ENCODE data around the gene NFASC.

Gene NFASC

DNA sequence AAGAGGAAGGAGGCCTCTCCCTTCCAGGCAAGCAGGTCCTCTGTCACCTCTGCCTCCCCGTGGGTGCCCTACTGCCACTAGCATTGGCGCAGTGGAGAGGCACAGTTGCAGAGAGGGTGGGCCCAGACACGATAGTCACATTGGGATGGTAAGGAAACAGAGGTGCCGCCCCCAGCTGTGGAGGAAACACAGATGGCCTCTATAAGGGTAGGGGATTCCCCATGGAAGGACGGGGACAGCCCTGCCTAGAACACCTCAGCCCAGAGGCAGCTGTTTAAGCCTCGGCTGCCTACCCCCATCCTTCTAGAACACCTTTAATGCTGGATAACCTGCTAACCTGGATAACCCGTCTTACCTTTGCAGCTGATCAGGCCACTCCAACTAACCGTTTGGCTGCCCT, 106.7 kb downstream of the NFASC start:
- DNase-seq (ENCODE audit: insufficient read length, low spot score), result no peak
- TF ChIP-seq PAX5 (IDR thresholded peaks at IDR 0.05; ENCODE audit: insufficient read depth, low read length, severe bottlenecking) (no peak), POLR2A (IDR thresholded peaks at IDR 0.05; ENCODE audit: low read depth, low read length) (no peak), POU2F2 (IDR thresholded peaks at IDR 0.05; ENCODE audit: low read depth, low read length) (no peak)
- FAIRE-seq, result peak; percentile 79

- TF ChIP-seq POU2F2 (IDR thresholded peaks at IDR 0.05; ENCODE audit: low read depth, low read length), result no peak
- no peak for TF ChIP-seq SPI1 (IDR thresholded peaks at IDR 0.05; ENCODE audit: low read depth, low read length)
- TF ChIP-seq TAF1 (IDR thresholded peaks at IDR 0.05; ENCODE audit: low read depth, low read length), result no peak
- DNase-seq (ENCODE audit: insufficient read length, low spot score) (no peak), FAIRE-seq (no peak)
Observed at GRCh38 chr1:204978782-204979181, 108.1 kb downstream of the NFASC start.

DNA sequence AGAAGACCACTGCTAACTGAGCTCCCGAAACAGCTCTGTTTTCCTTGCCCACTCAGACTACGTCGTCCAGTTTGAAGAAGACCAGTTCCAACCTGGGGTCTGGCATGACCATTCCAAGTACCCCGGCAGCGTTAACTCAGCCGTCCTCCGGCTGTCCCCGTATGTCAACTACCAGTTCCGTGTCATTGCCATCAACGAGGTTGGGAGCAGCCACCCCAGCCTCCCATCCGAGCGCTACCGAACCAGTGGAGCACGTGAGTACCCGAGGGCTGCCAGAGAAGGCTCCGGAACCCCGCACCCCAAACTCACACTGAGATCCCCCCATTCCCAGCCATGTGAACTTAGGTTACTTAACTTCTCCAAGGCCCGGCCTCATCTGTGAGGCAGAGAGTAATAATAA, 108.6 kb downstream of the NFASC start:
- no peak for TF ChIP-seq TAF1 (IDR thresholded peaks at IDR 0.05; ENCODE audit: low read depth, low read length)
- no peak for TF ChIP-seq SPI1 (IDR thresholded peaks at IDR 0.05; ENCODE audit: low read depth, low read length)
- TF ChIP-seq POLR2AphosphoS5 (IDR thresholded peaks at IDR 0.05; ENCODE audit: low read depth, low read length), result no peak
- TF ChIP-seq POU2F2 (IDR thresholded peaks at IDR 0.05; ENCODE audit: low read depth, low read length), result no peak
- TF ChIP-seq POLR2A (IDR thresholded peaks at IDR 0.05; ENCODE audit: low read depth, low read length), result no peak
- no peak for TF ChIP-seq PAX5 (IDR thresholded peaks at IDR 0.05; ENCODE audit: insufficient read depth, low read length, severe bottlenecking)
- FAIRE-seq (no peak), DNase-seq (ENCODE audit: insufficient read length, low spot score) (no peak)

DNA sequence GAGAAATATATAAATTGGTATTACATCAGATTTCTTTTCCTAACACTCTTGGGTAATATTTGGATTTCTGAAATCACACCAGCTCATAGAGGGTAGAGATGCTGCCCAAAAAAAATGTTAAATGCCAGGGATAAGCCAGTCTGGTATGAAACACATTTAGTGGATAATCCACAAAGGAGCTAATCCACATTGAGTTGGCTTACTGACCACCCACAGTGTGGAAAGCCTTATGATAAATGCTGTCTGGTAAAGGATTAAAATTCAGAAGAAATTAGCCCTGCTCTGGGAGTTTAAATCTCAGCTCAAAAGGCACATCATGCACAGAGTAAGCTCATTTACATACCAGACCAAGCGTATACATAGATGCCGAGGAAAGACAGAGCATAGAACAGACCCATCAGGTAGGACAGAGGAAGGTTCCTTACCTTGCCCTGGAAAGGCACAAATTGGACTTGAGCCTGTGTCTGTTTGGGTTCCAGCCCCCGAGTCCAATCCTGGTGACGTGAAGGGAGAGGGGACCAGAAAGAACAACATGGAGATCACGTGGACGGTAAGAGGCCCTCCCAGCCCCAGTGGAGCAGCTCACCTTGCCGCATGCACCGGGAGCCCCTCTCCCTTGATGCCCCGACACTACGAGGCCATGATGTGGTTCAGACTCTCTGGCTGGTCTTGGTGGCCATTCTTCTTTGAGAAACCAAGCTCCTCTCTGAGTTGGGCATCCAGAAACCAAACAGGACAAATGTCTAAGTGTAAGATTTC, 109.4 kb downstream of the NFASC start:
- no peak for DNase-seq (ENCODE audit: insufficient read length, low spot score)
- no peak for FAIRE-seq
- TF ChIP-seq POLR2AphosphoS5 (IDR thresholded peaks at IDR 0.05; ENCODE audit: low read depth, low read length), result no peak
- TF ChIP-seq POU2F2 (IDR thresholded peaks at IDR 0.05; ENCODE audit: low read depth, low read length), result no peak
- no peak for TF ChIP-seq POLR2A (IDR thresholded peaks at IDR 0.05; ENCODE audit: low read depth, low read length)
- no peak for TF ChIP-seq SPI1 (IDR thresholded peaks at IDR 0.05; ENCODE audit: low read depth, low read length)
- TF ChIP-seq TAF1 (IDR thresholded peaks at IDR 0.05; ENCODE audit: low read depth, low read length), result no peak
- no peak for TF ChIP-seq PAX5 (IDR thresholded peaks at IDR 0.05; ENCODE audit: insufficient read depth, low read length, severe bottlenecking)

DNA sequence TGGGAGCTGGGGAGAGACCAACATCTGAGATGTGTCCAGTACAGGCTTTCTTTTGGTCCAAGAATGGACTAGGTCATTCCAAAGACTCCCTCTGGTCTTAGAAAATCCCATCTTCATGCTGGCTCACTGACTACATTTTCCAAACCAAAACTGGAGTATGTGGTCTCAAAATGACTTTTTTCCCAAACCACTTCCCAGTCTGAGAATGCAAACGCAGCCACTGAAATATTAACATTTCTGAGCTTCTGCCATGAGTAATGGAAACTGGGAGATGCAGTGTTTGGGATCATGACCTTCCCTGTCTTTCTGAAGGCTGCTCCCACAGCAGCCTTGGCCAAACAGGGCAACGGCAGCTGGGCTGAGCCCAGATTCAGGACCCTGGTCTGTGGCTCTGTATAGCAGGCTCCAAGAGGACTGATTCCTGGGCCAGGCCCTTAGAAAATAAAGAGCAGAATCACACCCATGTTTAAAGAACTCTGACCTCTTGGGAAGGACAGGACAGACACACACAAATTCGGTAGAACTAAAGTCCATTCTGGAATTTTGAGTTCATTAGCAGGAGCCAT, 110.3 kb downstream of the NFASC start:
- FAIRE-seq (no peak), DNase-seq (ENCODE audit: insufficient read length, low spot score) (no peak)
- no peak for TF ChIP-seq POLR2AphosphoS5 (IDR thresholded peaks at IDR 0.05; ENCODE audit: low read depth, low read length)
- TF ChIP-seq POU2F2 (IDR thresholded peaks at IDR 0.05; ENCODE audit: low read depth, low read length), result no peak
- no peak for TF ChIP-seq PAX5 (IDR thresholded peaks at IDR 0.05; ENCODE audit: insufficient read depth, low read length, severe bottlenecking)
- TF ChIP-seq SPI1 (IDR thresholded peaks at IDR 0.05; ENCODE audit: low read depth, low read length), result no peak
- TF ChIP-seq POLR2A (IDR thresholded peaks at IDR 0.05; ENCODE audit: low read depth, low read length), result no peak
- no peak for TF ChIP-seq TAF1 (IDR thresholded peaks at IDR 0.05; ENCODE audit: low read depth, low read length)

GRCh38 chr1:204983136-204983535, 112.5 kb downstream of the NFASC start:
- no peak for FAIRE-seq
- DNase-seq (ENCODE audit: insufficient read length, low spot score), result no peak
- TF ChIP-seq TAF1 (IDR thresholded peaks at IDR 0.05; ENCODE audit: low read depth, low read length) (no peak), POU2F2 (IDR thresholded peaks at IDR 0.05; ENCODE audit: low read depth, low read length) (no peak), PAX5 (IDR thresholded peaks at IDR 0.05; ENCODE audit: insufficient read depth, low read length, severe bottlenecking) (no peak), POLR2AphosphoS5 (IDR thresholded peaks at IDR 0.05; ENCODE audit: low read depth, low read length) (no peak), SPI1 (IDR thresholded peaks at IDR 0.05; ENCODE audit: low read depth, low read length) (no peak), POLR2A (IDR thresholded peaks at IDR 0.05; ENCODE audit: low read depth, low read length) (no peak)

DNA sequence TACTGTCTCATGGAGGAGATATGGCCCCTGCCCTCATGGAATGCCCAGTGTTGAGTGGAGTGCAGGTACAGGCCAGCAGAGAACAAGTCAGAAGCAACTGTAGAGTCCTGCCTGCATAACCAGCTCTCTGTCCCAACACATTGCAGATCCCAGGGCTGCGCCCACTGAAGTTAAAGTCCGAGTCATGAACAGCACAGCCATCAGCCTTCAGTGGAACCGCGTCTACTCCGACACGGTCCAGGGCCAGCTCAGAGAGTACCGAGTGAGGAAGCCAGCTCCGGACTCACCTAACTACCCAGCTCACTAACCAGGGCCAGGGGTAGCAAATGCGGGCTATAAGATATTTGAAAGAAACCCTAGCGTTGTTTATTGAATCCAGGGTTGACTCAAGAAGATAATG, 113.2 kb downstream of the NFASC start:
- DNase-seq (ENCODE audit: insufficient read length, low spot score), result no peak
- TF ChIP-seq PAX5 (IDR thresholded peaks at IDR 0.05; ENCODE audit: insufficient read depth, low read length, severe bottlenecking), result no peak
- no peak for TF ChIP-seq POLR2A (IDR thresholded peaks at IDR 0.05; ENCODE audit: low read depth, low read length)
- no peak for TF ChIP-seq SPI1 (IDR thresholded peaks at IDR 0.05; ENCODE audit: low read depth, low read length)
- TF ChIP-seq POU2F2 (IDR thresholded peaks at IDR 0.05; ENCODE audit: low read depth, low read length), result no peak
- TF ChIP-seq POLR2AphosphoS5 (IDR thresholded peaks at IDR 0.05; ENCODE audit: low read depth, low read length), result no peak
- TF ChIP-seq TAF1 (IDR thresholded peaks at IDR 0.05; ENCODE audit: low read depth, low read length), result no peak
- FAIRE-seq, result no peak

- no peak for TF ChIP-seq POLR2A (IDR thresholded peaks at IDR 0.05; ENCODE audit: low read depth, low read length)
- no peak for TF ChIP-seq PAX5 (IDR thresholded peaks at IDR 0.05; ENCODE audit: insufficient read depth, low read length, severe bottlenecking)
- TF ChIP-seq POLR2AphosphoS5 (IDR thresholded peaks at IDR 0.05; ENCODE audit: low read depth, low read length), result no peak
- no peak for TF ChIP-seq SPI1 (IDR thresholded peaks at IDR 0.05; ENCODE audit: low read depth, low read length)
- no peak for TF ChIP-seq POU2F2 (IDR thresholded peaks at IDR 0.05; ENCODE audit: low read depth, low read length)
- TF ChIP-seq TAF1 (IDR thresholded peaks at IDR 0.05; ENCODE audit: low read depth, low read length), result no peak
- FAIRE-seq (no peak), DNase-seq (ENCODE audit: insufficient read length, low spot score) (no peak)
Observed at GRCh38 chr1:204984499-204984898, 113.8 kb downstream of the NFASC start.

DNA sequence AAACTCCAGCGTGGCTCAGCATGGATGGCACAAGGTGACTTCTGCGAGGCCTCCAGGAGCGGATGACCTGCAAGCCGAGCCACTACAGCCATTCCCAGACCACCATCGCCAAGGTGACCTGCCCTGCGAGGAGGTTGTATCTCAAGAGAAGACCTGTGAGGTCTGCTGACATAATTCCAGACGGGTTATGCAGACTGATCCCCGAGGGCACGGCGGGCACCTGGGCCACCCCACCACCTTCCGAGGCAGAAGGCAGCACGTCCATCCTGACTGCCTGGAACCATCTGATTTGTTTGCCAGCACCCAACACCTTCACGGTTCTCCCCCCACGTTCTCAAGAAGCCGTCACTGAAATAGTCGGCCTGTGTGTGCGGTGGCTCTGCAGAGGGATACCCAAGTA, 115.5 kb downstream of the NFASC start:
- DNase-seq (ENCODE audit: insufficient read length, low spot score) (no peak), FAIRE-seq (no peak)
- TF ChIP-seq PAX5 (IDR thresholded peaks at IDR 0.05; ENCODE audit: insufficient read depth, low read length, severe bottlenecking) (no peak), POLR2AphosphoS5 (IDR thresholded peaks at IDR 0.05; ENCODE audit: low read depth, low read length) (no peak), TAF1 (IDR thresholded peaks at IDR 0.05; ENCODE audit: low read depth, low read length) (no peak), SPI1 (IDR thresholded peaks at IDR 0.05; ENCODE audit: low read depth, low read length) (no peak), POU2F2 (IDR thresholded peaks at IDR 0.05; ENCODE audit: low read depth, low read length) (no peak), POLR2A (IDR thresholded peaks at IDR 0.05; ENCODE audit: low read depth, low read length) (no peak)

- TF ChIP-seq TAF1 (IDR thresholded peaks at IDR 0.05; ENCODE audit: low read depth, low read length) (no peak), SPI1 (IDR thresholded peaks at IDR 0.05; ENCODE audit: low read depth, low read length) (no peak), POLR2A (IDR thresholded peaks at IDR 0.05; ENCODE audit: low read depth, low read length) (no peak), POU2F2 (IDR thresholded peaks at IDR 0.05; ENCODE audit: low read depth, low read length) (no peak), POLR2AphosphoS5 (IDR thresholded peaks at IDR 0.05; ENCODE audit: low read depth, low read length) (no peak), PAX5 (IDR thresholded peaks at IDR 0.05; ENCODE audit: insufficient read depth, low read length, severe bottlenecking) (no peak)
- FAIRE-seq, result no peak
Observed at GRCh38 chr1:204987689-204988088, 117.0 kb downstream of the NFASC start.

More at GRCh38 chr1:204987689-204988088, 117.0 kb downstream of the NFASC start:
- DNase-seq (ENCODE audit: insufficient read length, low spot score), result no peak
